Hepatocyte (in vitro differentiated cells): ENCODE measurements around the gene MIS18BP1.

ENCODE experiments used
- CTCF ChIP-seq: fragments of 200-600 bp; sonication (generic); IDR thresholded peaks from 2 replicates; pipeline ENCODE4 v1.5.1; 2016; ENCODE audit warnings: antibody characterized with exemption, mild to moderate bottlenecking; ENCODE audit not compliant: poor library complexity
- EZH2 ChIP-seq: fragments of 200-600 bp; sonication (generic); IDR thresholded peaks from 2 replicates; pipeline ENCODE4 v1.6.1; 2016; ENCODE audit warnings: antibody characterized with exemption, mild to moderate bottlenecking, borderline replicate concordance

GRCh38 chr14:45271858-45272537, 19.0 kb upstream of the MIS18BP1 start:
- TF ChIP-seq CTCF (no peak), EZH2 (no peak)
